ENCODE results near the gene ATP1A4. TPM values are rescaled to one million over a fixed set of nuclear protein-coding genes. Genes with fewer than 3 reads are reported as not detected.

Gene ATP1A4
- total and polyA plus RNA-seq, 9 of the 15 experiments (the other 6 are each of a cell fraction or from before 2014, with no cell fraction given): 0.07 TPM; not detected in 8

GRCh38 chr1:160205242-160206035, 54.0 kb downstream of the ATP1A4 start, which contains the start of gene PEA15 (continued):
- TF ChIP-seq RREB1 (CRISPR knock-in tag; IDR thresholded peaks at IDR 0.05) (no peak), KLF10 (CRISPR knock-in tag; IDR thresholded peaks at IDR 0.05) (no peak), SRSF1 (IDR thresholded peaks at IDR 0.05; ENCODE audit: low read depth, low read length) (no peak), CBFA2T2 (conservative IDR thresholded peaks at IDR 0.05) (no peak), NR3C1 (CRISPR knock-in tag; IDR thresholded peaks at IDR 0.05) (no peak), KLF16 (IDR thresholded peaks at IDR 0.05) (no peak), ARID3B (CRISPR knock-in tag; IDR thresholded peaks at IDR 0.05; ENCODE audit: borderline replicate concordance) (no peak), ELF2 (CRISPR knock-in tag; IDR thresholded peaks at IDR 0.05) (peak; percentile 39; the same call in 1 of the 2 replicates), CREB5 (CRISPR knock-in tag; IDR thresholded peaks at IDR 0.05) (no peak), PHF20 (IDR thresholded peaks at IDR 0.05; ENCODE audit: partially characterized antibody) (peak; percentile 68), ZNF263 (CRISPR knock-in tag; IDR thresholded peaks at IDR 0.05; ENCODE audit: borderline replicate concordance) (no peak), CREM (IDR thresholded peaks at IDR 0.05; ENCODE audit: low read depth) (peak; percentile 59), ESRRB (CRISPR knock-in tag; IDR thresholded peaks at IDR 0.05; ENCODE audit: borderline replicate concordance) (no peak), TARDBP (IDR thresholded peaks at IDR 0.05) (peak; percentile 58; the same call in 1 of the 2 replicates), ASH1L (IDR thresholded peaks at IDR 0.05; ENCODE audit: borderline replicate concordance, low read depth, partially characterized antibody) (no peak), ZBTB8A (IDR thresholded peaks at IDR 0.05; ENCODE audit: partially characterized antibody) (no peak), NR1H2 (CRISPR knock-in tag; IDR thresholded peaks at IDR 0.05) (peak; percentile 66; the same call in 1 of the 2 replicates), ZNF740 (CRISPR knock-in tag; IDR thresholded peaks at IDR 0.05) (no peak), ZNF740 (tag; IDR thresholded peaks at IDR 0.05) (no peak)

Data from K562 (cell line).